8988T (cell line): Measurements from ENCODE around the gene ZBTB21.

Experiments used
- DNase-seq: peaks from one replicate; pipeline ENCODE4 v3.0.0; 2011

ZBTB21 gene

GRCh38 chr21:41948901-41949300 lies 61.3 kb downstream of the ZBTB21 start:
- no peak for DNase-seq

GRCh38 chr21:41948078-41948895 lies 61.9 kb downstream of the ZBTB21 start:
- no peak for DNase-seq

GRCh38 chr21:41945982-41946381 lies 64.2 kb downstream of the ZBTB21 start:
- no peak for DNase-seq

- DNase-seq, result no peak
Measured at GRCh38 chr21:41943851-41944250, 66.3 kb downstream of the ZBTB21 start.

- DNase-seq, result no peak
Measured at GRCh38 chr21:41942457-41942856, 67.7 kb downstream of the ZBTB21 start.

GRCh38 chr21:41941941-41942340 lies 68.2 kb downstream of the ZBTB21 start:
- no peak for DNase-seq

GRCh38 chr21:41940431-41940830 lies 69.7 kb downstream of the ZBTB21 start:
- no peak for DNase-seq

- DNase-seq, result no peak
Measured at GRCh38 chr21:41939391-41939790, 70.8 kb downstream of the ZBTB21 start.
